Dedifferentiated amniotic fluid mesenchymal stem cell (primary cell): ENCODE measurements around the gene IFT52.

Experiments
- DNase-seq: peaks from one replicate; pipeline ENCODE4 v3.0.0-alpha.2; 2016; ENCODE audit errors: extremely low spot score

The IFT52 gene

DNA sequence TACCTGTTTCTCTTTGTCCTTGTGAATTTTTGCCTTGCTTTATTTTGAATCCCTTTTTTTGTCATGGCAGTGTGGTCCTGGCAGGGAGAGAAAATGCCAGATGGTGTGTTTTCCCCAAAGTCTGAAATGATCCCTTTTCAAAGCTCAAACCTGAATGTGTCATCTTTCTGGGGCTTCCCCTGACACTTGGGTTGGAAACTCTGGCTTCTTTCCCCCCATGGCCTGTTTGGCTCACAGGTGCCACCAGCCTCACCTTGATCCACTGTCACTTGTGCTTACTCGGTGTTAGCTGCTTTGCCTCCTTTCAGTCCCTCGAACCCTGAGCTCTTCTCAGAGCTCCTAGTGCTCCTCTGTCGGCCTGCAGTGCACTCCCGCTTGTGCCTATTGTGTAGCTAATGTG is 98.4 kb downstream of the IFT52 start:
- no peak for DNase-seq

DNA sequence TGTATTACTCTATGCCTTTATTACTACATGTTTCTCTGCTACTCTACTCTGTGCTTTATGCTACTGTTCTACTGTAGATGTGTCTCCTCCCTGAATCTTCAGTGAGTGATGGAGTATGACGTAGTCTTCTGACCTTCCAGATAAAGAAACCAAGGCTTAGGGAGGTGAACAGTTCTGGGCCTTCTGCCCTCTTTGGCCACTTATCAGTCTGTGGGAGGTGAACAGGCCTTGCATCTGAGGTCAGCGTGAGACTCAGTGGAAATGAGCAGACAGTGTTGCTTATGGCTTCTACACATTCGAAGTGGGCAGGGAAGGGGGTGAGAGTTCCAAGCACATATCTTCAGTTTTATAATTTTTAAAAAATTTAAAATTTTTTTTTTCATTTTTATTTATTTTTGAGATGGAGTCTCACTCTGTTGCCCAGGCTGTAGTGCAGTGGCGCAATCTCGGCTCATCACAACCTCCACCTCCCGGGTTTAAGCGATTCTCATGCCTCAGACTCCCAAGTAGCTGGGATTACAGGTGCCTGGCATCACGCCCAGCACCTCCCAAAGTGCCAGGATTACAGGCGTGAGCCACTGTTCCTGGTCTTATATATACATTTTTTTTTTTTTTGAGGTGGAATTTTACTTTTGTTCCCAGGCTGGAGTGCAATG is 100.3 kb downstream of the IFT52 start:
- DNase-seq = no peak

- no peak for DNase-seq
Measured at GRCh38 chr20:43691928-43692524, 101.3 kb downstream of the IFT52 start.

DNA sequence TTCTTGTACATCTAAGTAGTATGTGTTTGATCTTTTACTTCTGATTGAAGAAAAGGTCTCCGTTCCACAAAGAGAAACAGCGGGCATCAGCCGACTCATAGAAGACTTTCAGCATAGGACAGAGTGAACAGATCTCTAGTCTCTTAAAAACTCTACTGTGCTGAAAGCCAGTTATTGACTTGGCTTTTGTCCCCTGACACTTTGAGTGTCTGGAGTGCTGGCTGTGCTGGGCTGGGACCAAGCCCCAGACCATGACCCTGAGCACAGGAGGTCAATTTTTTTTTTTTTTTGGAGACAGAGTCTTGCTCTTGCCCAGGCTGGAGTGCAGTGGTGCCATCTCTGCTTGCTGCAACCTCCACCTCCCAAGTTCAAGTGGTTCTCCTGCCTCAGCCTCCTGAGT is 104.0 kb downstream of the IFT52 start:
- DNase-seq = no peak

DNA sequence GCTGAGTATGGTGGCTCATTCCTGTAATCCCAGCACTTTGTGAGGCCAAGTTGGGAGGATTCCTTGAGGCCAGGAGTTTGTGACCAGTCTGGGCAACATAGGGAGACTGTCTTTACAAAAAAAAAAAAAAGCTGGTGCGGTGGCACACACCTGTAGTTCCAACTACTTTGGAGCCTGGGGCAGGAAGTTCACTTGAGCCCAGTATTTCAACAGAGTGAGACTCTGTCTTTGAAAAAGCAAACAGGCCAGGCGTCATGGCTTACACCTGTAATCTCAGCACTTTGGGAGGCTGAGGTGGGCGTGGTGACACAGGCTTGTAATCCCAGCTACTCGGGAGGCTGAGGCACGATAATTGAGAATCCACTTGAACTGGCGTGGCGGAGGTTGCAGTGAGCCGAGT is 104.8 kb downstream of the IFT52 start:
- DNase-seq = no peak
